Inflammatory macrophage treated with lipopolysaccharide for 4 hours (primary cell): ENCODE results near the gene CBX1.

Experiments
- DNase-seq: peaks from one replicate; pipeline ENCODE4 v3.0.0-alpha.2; 2020

The CBX1 gene

GRCh38 chr17:48024149-48025039 lies 76.9 kb downstream of the CBX1 start:
- peak; percentile 52 for DNase-seq

- DNase-seq: peak; percentile 70
These were observed 77.7 kb downstream of the CBX1 start for GRCh38 chr17:48023400-48024148.

GRCh38 chr17:48022901-48023300 lies 78.4 kb downstream of the CBX1 start:
- no peak for DNase-seq

- peak; percentile 67 for DNase-seq
These were observed 79.3 kb downstream of the CBX1 start for GRCh38 chr17:48021934-48022333.
